Measurements from ENCODE around the gene KCNK6.

KCNK6 gene

DNA sequence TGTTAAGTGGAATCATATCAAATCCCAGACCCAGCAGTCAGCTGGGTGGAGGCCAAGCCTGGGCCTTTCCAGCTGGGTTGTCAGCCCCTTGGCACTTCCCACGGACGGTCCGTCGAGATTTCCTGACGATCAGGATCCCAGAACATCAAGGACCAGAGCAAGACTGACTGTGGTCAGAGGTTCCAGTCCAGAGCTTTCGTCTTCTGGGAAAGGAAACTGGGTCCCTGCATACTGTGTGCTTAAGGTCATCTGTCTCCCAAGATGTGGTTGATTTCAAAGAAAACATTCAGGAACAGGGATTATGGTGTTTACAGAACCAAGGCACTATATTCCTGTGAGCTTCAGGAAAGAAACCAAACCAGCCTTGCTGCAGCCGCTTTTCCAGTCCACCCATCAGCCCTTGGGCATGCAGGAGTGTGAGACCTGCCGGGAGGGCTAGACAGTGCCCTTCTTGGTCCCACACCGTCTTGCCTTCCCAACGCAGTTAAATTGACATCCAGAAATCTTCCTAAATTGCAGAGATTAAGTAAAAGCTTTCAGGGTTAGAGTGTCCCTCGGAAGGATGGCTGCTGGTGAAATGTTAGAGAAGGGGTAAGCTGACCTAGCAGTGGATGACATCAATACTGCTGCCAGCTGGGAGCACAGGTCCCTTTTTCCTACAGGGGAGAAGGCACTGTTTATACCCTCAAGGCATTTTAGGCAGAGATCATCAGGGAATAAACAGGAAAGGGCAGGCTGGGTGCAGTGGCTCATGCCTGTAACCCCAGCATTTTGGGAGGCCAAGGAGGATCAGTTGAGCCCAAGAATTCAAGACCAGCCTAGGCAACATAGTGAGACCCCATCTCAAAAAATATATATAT, 20.6 kb upstream of the KCNK6 start:
- no peak for DNase-seq (ENCODE audit: low read depth in 2 of 2)

DNA sequence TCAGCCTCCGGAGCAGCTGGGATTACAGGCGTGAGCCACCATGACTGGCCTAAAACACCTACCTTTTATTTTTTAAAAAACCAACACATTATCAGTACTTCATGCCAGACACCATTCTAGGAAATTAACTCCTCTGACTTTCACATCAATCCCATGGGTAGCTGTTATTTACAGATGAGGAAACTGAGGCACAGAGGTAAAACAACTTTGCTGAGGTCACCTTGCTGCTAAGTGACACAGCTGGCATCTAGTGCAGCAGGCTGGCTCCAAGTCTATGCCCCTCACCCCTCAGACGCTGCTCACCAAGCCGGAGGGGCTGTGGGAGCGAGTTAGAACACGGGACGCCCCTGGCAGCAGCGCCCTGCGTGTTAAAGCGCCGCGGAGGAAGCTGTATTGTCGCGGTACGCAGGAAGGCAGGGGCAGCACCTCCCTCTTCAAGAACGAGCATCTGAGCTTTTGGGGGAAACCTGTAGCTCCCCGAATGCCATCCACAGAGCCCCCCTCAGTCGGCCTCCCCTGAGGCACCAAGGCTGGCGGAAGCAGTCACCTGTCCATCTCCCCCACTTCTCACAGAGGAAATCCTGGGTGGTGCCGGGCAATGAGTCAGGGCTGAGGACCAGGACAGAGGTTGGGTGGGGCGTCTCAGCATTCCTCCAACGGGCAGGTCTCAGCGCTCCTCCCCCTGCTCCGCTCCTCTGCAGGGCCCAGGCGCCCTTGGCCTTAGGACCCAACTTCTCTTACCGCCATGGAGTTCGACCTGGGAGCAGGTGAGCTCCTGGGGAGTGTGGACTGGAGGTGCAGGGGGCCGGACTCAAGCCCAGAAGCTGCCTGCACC, 15.9 kb upstream of the KCNK6 start, which contains the start of gene C19orf33:
Gene C19orf33 (plus strand): TSS at position 735 of the 835 bp plus-strand sequence. CDS start 11 bp downstream, at position 746.
- no peak for DNase-seq (ENCODE audit: low read depth in 2 of 2)

DNA sequence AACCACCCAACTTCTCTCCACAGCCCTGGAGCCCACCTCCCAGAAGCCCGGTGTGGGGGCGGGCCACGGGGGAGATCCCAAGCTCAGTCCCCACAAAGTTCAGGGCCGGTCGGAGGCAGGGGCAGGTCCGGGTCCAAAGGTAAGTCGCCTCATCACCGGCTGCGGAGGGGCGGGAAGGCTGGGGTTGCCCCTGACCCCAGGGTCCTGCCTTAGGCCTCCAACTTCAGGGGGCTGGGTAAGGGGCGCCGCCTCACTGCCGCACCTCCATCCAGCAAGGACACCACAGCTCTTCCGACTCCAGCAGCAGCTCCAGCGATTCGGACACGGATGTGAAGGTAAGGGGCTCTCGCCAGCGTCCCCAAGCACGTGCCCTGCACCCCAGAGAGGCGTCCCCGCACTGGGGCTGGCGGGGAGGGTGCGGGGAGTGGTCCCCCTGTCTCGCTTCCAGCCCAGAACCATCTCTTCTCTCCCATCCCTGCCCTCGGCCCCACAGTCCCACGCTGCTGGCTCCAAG, 15.2 kb upstream of the KCNK6 start:
- no peak for DNase-seq (ENCODE audit: low read depth in 2 of 2)

DNA sequence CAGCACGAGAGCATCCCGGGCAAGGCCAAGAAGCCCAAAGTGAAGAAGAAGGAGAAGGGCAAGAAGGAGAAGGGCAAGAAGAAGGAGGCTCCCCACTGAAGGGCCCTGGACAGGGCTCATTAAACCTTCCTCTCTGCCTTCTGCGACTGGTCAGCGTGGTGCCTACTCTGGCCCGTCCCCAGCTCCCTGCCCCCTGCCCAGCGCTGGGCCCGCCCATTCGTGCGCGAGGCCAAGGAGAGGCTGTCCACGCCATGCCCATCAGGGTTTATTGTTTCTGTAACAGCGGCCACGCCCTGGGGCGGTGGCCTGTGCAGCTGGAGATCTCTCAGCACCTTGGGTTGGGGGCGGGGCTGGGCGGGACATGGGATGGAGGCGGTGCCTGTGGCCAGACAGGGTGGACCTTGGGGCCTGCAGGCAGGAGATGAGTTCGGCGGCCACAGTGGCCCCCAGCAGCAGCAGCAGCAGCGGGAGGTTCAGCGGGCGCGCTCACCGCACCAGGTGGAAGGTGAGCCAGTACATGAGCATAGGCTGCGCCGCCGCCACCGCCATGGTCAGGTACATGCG, 14.7 kb upstream of the KCNK6 start:
- DNase-seq (ENCODE audit: low read depth in 2 of 2) = no peak

DNA sequence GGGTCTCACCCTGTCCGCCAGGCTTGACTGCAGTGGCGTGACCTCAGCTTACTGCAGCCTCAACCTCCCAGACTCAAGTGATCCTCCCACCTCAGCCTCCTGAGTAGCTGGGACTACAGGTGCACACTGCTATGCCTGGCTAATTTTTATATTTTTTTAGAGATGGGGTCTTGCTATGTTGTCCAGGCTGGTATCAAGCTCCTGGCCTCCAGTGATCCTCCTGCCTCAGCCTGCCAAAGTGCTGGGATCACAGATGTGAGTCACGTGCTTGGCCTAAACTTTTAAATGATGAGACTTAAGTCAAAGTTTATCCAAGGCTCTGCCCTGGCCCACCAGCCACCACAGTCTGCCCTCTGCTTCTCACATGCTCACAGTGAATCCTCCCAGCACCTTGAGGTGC, 13.4 kb upstream of the KCNK6 start:
- no peak for DNase-seq (ENCODE audit: low read depth in 2 of 2)

DNA sequence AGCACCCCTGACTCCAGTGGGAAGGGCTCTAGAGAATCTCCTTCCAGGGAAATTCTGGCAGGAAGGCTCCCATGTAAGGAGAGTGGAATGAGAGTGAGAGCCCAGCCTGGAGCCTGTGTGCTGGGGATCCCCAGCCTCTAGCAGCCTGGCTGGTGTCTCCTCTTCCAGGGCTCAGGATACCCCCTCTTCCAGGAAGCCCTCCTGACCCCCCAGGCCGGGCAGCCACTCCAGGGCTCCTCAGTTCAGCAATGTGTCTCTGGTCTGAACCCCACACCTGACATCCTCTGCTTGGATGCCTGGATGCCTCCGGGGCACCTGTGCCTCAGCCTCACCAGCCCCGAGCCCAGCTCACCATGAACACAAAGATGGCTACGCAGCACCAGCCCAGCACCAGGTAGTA, 12.6 kb upstream of the KCNK6 start:
- DNase-seq (ENCODE audit: low read depth in 2 of 2) = no peak

DNA sequence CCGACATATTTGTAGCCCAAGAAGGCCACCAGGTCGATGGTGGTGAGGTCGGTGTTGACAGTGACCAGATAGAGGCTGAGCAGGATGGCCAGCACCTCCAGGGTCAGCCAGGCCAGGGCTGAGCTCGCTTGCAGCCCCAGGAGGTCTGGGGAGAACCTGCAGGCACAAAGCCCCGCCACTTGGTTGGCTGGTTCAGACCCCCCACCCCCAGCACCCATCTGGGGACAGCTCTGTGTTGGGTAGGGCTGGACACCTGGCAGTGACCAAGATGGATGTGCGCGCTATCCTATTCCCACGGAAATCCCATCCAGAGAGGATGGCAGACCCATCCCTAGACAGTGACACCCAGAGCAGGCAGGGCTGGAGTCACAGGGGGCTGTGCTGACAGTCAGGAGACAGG, 12.0 kb upstream of the KCNK6 start:
- DNase-seq (ENCODE audit: low read depth in 2 of 2) = no peak

DNA sequence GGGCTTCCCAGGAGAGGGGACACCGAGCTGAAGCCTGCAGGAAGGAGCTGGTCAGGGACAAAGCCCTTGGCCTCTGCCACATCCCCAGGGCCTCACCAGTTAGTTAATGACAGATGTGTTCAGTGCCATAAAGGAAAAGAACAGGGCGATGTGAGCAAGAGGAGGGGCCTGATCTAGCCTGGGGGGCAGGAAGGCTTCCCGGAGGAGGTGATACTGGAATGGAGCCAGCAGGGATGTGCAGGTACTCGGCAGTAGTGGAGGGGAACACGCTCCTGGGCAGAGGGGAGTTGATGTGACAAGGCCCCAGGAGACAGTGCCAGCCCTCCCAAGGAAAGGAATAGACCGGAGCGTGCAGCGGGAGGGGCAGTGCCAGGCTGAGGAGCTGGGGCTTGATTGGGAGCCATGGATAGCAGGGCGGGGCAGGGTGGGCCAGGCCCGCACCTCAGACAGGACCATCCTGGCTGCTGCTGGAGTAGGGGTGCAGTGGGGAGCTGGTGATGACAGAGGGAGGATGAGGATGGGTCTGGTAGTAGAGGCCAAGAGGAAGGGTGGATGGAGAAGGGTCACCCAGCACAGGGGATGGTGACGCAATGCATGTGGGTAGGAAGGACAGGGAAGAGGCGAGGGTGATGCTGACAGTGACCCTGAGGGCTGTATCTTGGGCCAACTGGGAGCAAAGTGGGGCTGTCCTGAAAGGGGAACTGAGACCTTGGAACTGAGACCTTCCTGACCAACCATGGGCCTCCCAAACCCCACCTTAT, 11.5 kb upstream of the KCNK6 start:
- no peak for DNase-seq (ENCODE audit: low read depth in 2 of 2)

DNA sequence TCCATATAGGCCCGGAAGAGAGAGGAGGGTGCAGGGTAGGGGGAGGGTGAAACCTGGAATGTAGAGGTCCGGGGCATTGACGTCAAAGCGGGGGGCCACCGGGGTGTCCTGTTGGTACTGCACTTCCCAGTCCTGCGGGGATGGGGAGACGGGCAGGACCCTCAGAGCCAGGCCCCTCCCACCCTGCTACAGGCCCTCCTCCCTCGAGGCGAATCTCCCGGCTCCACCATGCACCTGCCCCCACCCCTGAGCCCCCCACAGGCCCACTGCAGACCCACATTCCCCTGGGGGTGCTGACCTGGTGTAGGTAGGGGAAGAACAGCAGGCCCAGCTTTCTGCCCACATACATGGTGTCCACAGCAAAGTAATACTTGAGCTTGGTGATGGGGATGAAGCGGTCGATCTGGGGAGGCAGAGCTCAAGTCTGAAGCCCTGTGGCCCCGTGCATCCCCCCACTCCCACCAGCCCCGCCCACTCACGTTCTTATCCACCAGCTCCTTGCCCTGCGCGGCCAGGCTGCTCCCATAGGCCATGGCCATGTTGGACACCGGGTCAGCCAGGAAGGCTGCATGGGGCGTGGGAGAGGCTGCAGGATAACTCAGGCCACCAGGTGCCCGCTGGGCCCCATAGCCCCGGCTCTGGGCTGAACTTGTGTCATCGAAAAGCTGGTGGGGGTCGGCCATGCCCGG, 10.6 kb upstream of the KCNK6 start:
- no peak for DNase-seq (ENCODE audit: low read depth in 2 of 2)

DNA sequence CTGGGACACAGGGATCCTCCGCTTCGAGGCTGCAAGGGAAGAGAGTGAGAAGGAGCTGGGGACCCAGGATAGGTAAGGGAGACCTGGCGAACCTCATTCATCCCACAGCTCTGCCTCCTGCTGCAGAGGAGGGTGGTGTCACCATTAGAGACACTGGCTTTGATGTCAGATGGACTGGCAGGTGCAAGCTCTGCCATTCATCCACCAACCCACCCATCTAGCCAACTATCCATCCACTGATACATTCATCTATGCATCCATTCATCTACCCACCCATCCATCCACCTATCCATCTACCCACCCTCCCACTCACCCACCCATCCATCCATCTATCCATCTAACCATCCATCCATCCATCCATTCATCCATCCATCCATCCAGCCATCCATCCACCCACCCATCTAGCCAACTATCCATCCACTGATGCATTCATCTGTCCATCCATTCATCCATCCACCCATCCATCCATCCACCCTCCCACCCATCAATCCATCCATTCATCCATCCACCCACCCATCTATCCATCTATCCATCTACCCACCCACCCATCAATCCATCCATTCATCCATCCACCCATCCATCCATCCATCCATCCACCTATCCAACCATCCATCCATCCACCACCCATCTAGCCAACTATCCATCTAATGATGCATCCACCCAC, 9.9 kb upstream of the KCNK6 start:
- DNase-seq (ENCODE audit: low read depth in 2 of 2) = no peak

DNA sequence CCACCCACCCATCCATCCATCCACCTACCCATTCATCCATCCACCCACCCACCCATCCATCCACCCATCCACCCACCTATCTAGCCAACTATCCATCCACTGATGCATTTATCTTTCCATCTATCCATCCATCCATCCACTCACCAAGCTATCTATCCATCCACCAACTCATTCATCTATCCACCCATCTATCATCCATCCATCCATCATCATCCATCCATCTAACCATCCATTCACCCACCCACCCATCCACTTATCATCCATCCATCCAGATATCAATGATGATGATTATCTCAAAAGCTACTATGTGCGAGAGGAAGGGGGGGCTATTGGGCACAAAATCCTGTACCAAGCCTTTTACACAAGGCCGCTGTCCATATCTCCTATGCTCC, 9.4 kb upstream of the KCNK6 start:
- DNase-seq (ENCODE audit: low read depth in 2 of 2) = no peak

DNA sequence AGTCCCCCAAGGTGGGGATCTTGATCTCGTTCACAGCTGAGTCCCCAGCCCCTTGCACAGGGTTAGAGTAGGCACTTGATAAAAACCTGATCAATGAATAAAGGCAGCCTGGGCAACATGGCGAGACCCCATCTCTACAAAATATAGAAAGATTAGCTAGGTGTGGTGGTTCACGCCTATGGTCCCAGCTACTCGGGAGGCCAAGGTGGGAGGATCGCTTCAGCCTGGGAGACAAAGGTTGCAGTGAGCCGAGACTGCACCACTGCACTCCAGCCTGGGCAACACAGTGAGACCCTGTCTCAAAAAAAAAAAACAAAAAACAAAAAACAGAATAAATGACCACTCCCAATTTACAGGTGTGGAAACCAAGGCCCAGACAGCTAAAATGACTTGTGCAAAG, 8.7 kb upstream of the KCNK6 start:
- DNase-seq (ENCODE audit: low read depth in 2 of 2) = no peak

DNA sequence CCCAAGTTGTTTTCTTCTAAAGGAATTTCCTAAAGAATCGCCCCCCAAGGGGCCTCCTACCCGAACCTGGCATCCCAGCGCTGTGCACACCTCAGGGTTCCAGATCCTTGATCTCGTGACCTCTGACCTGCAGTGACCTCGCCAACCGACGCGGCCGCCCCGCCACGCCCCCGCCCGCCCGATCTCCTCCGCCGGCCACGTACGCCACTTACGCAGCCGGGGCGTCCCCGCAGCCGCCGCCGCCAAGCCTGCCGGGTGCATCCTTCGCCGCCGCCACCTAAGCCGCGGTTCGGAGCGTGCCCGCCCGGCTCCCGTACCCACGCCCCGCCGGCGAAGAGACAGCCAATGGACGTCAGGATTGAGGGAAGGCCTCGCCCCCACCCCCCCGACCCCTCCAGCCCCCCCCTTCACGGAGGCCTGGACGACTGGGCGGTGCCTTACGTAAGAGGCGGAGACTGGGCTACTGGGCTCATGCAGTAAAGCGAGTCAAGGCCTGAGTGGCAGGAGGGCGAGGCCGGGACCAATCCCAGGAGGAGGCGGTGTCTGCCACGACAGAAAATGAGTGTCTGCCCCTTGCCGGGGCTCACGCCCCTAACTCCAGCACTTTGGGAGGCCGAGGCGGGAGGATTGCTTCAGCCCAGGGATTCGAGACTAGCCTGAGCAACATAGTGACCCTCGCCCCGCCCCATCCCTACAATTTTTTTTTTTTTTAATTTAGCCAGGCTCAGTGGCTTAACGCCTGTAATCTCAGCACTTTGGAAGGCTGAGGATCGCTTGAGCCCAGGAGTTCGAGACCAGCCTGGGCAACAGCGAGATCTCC, 3.8 kb upstream of the KCNK6 start, which contains the start of gene YIF1B:
Gene YIF1B (minus strand): TSS at position 291 of the 820 bp plus-strand sequence. CDS start 30 bp downstream, at position 261.
- DNase-seq (ENCODE audit: low read depth in 2 of 2) = peak; percentile 90 to 92

DNA sequence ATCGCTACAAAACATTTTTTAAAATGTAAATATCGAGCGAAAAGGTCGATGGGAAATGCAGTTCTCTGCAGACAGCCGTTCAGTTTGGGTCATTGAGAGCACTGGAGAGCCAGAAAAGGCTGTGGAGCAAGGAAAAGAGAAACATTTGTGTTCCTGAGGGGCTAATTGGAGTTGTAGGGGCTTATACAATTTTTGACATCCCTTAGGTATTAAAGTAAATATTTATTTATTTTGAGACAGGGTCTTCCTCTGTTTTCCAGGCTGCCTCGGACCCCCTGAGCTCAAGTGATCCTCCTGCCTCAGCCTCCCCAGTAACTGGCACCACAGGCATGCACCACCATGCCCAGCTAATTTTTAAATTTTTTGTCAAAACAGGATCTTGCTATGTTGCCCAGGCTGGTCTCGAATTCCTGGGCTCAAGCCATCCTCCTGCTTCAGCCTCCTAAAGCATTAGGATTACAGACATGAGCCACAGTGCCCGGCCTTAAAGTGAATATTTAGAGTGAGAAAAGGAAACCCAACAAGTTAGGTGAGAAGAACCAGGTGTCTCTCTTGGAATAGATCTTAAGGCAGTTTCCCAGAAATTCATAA, 3.1 kb upstream of the KCNK6 start:
- DNase-seq (ENCODE audit: low read depth in 2 of 2) = no peak

DNA sequence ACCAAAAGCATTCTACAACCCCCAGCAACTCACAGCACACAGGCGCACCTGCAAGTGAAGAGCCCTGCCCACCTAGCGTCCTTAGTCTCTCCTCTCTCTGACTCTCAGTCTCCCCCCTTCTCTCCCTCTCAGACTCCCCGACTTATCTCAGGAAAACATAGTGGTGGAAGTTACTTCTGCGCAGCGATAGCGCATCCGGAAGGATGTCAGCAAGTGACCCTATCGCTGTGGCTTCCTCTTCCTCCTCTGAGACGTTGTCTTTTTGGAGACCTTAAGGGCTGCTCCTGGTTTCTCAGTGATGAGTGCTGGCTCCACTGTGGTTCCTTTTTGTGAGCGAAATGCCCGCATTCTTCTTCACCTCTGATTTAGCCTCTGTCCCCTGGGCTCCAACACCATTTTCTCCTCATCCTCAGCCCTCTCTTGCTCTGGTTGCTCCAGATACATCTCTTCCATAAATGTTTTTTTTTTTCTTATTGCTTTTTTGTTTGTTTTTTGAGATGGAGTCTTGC, 2.5 kb upstream of the KCNK6 start:
- DNase-seq (ENCODE audit: low read depth in 2 of 2) = no peak

DNA sequence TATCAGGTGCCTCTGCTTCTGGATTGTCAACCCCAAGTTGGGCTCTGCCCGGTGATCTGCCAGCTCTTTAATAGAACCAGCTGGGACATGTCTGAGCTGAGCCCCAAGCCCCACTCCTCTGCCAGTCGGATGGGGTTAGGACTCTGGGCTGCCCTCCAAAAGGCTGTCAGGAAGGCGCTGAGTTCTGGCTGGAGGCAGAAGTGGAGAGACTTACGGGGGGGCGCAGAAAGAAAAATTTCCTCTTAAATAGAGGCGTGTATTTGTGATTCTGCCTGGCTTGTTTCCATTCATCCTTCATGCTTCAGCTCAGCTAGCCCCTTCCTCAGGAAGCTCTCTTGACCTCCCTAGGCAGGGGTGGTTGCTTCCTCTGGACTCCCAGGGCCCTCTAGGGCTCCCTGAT, 985 bp upstream of the KCNK6 start:
- DNase-seq (ENCODE audit: low read depth in 2 of 2) = no peak

DNA sequence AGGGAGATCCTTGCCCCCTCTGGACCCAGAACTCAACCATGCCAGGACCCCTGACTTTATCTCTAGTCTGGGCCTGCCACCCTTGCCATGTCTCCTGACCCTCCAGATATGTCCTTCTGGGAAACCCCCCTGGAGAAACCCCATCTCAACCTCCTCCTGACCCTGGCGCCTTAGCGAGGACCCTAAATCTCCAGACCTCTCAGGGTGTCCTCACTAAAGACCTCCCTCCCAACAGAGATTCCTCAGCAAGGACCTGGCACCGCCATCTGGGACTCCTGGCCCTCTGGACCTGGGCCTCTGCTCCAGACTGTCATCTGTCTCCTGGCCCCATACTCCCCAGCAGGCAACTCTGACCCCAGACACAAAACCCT, 1.3 kb downstream of the KCNK6 start:
- DNase-seq (ENCODE audit: low read depth in 2 of 2) = no peak

DNA sequence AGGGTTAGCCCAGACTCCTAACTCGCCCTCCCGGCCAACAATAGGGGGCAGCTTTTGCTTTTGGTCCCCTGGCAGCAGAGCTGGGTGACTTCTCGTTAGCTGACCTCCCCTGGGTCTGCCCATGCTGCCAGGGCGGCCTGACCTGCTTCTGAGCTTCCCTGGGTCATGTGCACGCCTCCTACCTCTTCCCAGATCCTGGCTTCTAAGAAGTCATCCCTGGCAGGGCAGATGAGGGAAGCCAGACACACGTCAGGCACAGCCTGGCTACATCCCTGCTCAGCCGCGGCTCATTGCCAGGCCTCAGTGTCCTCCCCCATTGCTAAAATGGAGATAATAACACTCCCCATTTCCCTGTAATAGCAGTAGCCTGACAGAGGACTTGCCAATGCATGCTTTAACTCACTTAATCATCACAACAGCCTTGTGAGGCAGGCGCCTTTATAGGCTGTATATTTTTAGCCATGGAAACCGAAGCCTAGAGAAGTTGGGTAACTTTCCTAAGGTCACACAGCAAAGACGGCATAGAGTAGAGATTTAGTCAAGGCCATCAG, 2.1 kb downstream of the KCNK6 start:
- no peak for DNase-seq (ENCODE audit: low read depth in 2 of 2)

DNA sequence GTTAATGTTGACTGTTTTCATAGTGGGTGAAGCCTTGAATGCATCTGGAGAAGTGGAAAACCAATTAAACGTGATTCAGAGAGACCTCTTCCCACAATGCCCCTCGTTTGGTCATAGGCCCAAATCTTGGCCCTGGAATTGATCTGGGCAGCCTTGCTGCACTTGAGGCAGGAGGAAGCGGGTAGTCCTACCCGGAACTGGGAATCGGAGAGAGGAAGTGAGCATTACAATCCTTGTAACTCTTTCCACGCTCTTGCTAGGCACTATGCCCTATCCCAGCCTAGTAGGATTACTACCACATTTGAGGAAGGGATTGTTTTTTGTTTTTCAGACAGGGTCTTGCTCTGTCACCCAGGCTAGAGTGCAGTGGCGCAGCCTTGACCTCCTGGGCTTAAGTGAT, 3.6 kb downstream of the KCNK6 start:
- no peak for DNase-seq (ENCODE audit: low read depth in 2 of 2)
